ENCODE measurements around the gene PCYT1A. TPM values are rescaled to one million over a fixed set of nuclear protein-coding genes. Genes with fewer than 3 reads are reported as not detected.

The PCYT1A gene
- total and polyA plus RNA-seq, 2 of the 13 experiments (the other 11 are each of a cell fraction or from before 2014, with no cell fraction given), result 26.4 to 45.3 TPM

- TF ChIP-seq ZBTB34 (CRISPR knock-in tag; IDR thresholded peaks at IDR 0.05) (peak; percentile 26; the same call in 1 of the 2 replicates), AFF4 (CRISPR knock-in tag; IDR thresholded peaks at IDR 0.05) (peak; percentile 57; the same call in 1 of the 2 replicates), ZNF33A (CRISPR knock-in tag; IDR thresholded peaks at IDR 0.05; ENCODE audit: borderline replicate concordance) (no peak; the same call in 1 of the 2 replicates), ZNF407 (CRISPR knock-in tag; IDR thresholded peaks at IDR 0.05; ENCODE audit: not compliant biosample characterization) (no peak), PPARG (CRISPR knock-in tag; conservative IDR thresholded peaks at IDR 0.05) (peak; percentile 75; the same call in 1 of the 2 replicates), HMGXB3 (CRISPR knock-in tag; IDR thresholded peaks at IDR 0.05; ENCODE audit: borderline replicate concordance) (0 out of 2 replicates have a peak, but pooled peaks have one; percentile 18), BCL3 (CRISPR knock-in tag; IDR thresholded peaks at IDR 0.05) (peak; percentile 85; the same call in 1 of the 2 replicates)
These were observed at the start of gene PCYT1A (continued) for GRCh38 chr3:196287440-196288140.
